ENCODE data around the gene TMEM222.

Gene TMEM222

GRCh38 chr1:27381969-27382762 lies 60.2 kb downstream of the TMEM222 start:
- no peak for TF ChIP-seq SIN3A (IDR thresholded peaks at IDR 0.05; ENCODE audit: borderline replicate concordance, insufficient read depth, low read length)
- TF ChIP-seq POLR2AphosphoS5 (IDR thresholded peaks at IDR 0.05; ENCODE audit: low read depth, low read length) = no peak
- no peak for TF ChIP-seq FOXP2 (optimal IDR thresholded peaks at IDR 0.05; ENCODE audit: borderline replicate concordance, extremely low read depth, extremely low read length, insufficient read depth)

DNA sequence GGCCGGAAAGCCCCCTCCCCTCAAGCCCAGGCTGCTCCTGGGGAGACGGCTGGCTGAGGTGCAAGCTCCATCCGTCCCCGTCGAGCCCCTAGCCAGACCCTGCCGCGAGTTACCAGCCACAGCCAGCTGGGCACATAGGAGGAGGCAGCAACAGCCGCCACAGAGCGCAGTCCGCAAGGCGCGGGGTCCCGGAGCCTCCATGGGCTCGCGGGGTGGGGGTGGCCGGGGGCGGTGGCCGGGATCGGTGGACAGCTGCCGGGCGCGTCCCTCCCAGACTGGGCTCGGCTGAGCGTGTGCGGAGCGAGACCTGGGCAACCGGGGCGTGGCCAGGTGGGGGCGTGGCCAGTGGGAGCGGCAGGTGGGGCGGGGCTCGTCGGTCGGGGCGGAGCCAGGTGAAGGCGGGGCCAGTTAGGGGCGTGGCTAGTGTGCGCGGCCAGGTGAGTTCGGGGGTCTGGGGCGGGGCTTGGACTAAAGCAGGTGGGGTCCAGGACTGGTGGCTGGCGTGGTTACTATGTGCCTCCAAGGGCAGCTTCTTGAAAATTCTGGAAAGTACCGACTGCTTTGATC lies 61.2 kb downstream of the TMEM222 start, which contains the start of gene CD164L2:
Gene CD164L2, minus strand, starts transcription at position 295 of the 567 bp plus-strand sequence. Its CDS starts 94 bp downstream, at position 201.
- TF ChIP-seq POLR2AphosphoS5 (IDR thresholded peaks at IDR 0.05; ENCODE audit: low read depth, low read length) = no peak
- no peak for TF ChIP-seq TAF1 (IDR thresholded peaks at IDR 0.05; ENCODE audit: borderline replicate concordance, insufficient read depth, low read length)
- no peak for TF ChIP-seq SIN3A (IDR thresholded peaks at IDR 0.05; ENCODE audit: borderline replicate concordance, insufficient read depth, low read length)

DNA sequence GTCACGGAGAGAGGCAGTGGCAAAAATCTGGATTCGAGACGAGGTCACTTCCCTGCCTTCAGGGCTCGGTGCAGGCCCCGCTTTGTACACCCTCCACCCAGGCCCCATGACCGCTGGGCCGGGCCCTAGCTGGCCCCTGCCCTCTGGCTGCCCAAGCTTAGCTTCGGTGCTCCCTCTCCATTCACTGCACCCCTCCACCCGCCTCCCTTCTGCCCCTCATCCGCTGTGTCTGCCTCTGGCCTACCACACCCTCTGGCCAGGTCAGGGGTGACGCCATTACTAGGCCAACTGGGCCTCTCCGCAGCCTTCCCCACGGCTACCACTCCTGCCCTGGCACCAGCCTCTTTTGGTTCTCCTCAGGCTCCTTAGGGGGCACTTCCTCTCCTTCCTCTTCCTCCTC lies 61.7 kb downstream of the TMEM222 start:
- TF ChIP-seq FOXP2 (optimal IDR thresholded peaks at IDR 0.05; ENCODE audit: borderline replicate concordance, extremely low read depth, extremely low read length, insufficient read depth) (no peak), POLR2AphosphoS5 (IDR thresholded peaks at IDR 0.05; ENCODE audit: low read depth, low read length) (no peak), TAF1 (IDR thresholded peaks at IDR 0.05; ENCODE audit: borderline replicate concordance, insufficient read depth, low read length) (no peak), SIN3A (IDR thresholded peaks at IDR 0.05; ENCODE audit: borderline replicate concordance, insufficient read depth, low read length) (no peak), REST (IDR thresholded peaks at IDR 0.05; ENCODE audit: insufficient read depth in 1 of 2, low read depth in 2 of 2, low read length in 2 of 2) (no peak)

Data from PFSK-1 (cell line).